ENCODE data around the gene STBD1.
"Not testable (repeated sequence)": the region's sequence is repeated elsewhere in the genome, so short reads cannot be mapped to it uniquely, and the experiment has no call there.

STBD1 gene

GRCh38 chr4:76305971-76306881 is at the start of gene STBD1:
STBD1 (plus strand) TSS chr4:76306733; CDS start chr4:76306770, 37 bp downstream.
- DNase-seq: peak; percentile 16

DNA sequence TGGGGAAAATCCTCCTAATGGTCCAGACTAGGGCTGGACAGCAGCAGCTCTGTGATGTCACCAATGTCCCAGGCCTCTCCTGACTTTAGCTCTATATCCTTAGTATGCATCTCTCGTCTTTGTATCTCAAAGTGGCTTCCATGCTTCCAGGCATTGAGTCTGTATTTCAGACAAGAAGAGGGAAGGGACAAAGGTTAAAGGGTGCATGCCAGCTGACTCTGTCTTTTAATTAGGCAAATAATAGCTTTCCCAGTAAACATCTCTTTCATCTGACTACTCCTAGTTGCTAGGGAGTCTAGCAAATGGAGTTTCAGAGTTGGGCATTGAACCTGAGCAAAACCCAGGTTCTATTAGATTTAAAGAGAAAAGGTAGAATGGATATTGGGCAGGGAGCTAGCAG is 49.6 kb upstream of the STBD1 start:
- DNase-seq: no peak

DNA sequence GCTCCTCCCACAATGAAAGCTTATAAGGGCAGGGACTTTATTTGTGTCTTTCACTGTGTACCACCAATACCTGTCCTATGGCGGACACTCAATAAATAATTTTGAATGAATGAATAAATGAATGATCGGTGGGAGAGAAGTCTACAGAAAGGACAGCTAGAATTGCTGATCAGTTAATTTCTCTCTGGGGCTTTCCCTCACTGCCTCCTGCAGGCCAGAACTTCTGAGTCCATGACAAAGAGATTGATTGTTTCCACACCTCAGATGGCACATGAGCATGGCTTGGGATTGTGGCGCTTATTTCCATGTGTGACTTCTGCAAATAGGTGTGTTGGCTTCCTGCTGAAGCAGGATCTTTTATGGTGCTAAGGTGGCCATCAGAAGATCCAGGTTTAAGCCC is 48.7 kb upstream of the STBD1 start:
- no peak for DNase-seq

GRCh38 chr4:76260571-76260970 is 46.0 kb upstream of the STBD1 start:
- DNase-seq: no peak

GRCh38 chr4:76265631-76266218 is 40.8 kb upstream of the STBD1 start:
- DNase-seq: no peak

GRCh38 chr4:76266627-76267026 is 39.9 kb upstream of the STBD1 start:
- no peak for DNase-seq

GRCh38 chr4:76267811-76268210 is 38.7 kb upstream of the STBD1 start:
- DNase-seq: no peak

DNA sequence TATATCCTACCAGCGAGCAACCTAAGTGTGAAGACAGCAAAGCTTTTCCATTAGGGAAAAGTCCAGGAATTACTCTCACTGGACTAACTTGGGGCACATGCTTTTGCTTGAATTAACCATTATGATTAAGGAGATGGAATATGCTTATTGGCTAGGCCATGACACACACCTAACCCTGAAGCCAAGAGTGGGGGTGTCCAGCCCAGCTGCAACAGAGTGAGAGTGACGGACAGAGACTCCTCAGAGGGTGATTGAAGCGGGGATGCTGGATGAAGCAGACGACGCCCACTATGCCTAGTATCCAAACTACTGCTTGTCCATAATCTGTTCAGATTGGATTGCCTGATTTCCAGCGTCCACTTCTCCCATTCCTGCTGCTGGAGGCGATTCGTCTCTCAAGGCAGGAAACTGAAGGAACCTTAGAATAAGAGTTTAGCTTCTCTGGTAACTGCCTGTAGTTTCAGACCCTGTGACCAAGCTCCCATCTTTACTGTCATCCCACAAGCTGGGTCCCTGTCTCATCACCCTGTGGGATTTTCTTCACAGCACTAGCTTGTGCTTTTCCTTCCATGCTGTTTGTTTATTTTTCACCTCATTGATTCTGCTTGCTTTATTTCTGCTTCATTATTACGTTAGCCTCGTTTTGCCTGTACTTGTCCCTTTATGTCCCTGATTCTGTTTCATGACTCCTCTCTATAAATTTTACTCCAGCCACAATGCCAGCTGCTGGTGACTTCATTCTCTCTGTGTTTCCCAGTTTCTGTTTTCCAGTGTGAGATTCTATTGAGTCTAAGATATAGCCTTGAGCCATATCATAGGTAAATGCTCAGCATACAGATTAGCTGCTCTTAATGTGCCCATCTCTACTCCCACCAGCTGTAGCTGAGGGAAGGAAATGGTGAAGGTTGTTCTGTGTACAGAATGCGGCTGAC is 36.0 kb upstream of the STBD1 start:
- DNase-seq: no peak

DNA sequence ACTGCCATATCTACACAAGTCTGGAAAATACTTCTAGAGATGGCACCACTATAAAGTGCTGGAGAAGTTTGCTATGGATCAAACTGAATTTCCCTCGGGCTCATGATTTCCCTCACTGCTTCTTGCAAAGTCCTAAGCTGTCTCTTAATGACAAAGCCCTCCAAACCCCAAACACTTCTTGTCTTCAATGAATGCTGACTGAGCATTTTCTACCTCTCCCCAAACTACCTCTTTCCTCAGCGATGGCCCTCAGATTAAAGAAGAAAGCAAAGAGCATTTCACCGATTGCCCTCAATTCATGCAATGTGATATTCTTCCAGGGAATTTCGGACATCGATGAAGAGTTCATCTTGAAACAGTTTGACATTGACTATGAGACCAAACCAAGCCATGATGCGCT is 35.3 kb upstream of the STBD1 start:
- no peak for DNase-seq

DNA sequence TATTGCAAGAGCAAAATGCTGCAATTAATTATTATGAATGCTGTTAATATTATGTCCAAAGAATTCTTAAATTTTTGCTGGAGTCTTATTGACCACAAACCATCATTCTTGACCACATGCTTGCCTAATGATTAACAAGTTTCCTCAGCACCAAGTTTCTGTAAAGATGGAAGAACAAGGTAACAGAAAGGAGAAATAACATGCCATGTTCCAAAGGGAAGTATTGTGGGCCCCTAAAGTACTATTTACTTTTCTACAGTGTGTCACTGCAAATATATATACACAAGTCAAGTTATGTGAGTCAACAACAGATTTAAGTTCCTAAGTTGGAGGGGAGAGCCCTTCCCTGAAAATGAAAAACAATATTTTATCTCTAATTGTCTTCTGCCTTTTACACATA is 34.5 kb upstream of the STBD1 start:
- DNase-seq: no peak

DNA sequence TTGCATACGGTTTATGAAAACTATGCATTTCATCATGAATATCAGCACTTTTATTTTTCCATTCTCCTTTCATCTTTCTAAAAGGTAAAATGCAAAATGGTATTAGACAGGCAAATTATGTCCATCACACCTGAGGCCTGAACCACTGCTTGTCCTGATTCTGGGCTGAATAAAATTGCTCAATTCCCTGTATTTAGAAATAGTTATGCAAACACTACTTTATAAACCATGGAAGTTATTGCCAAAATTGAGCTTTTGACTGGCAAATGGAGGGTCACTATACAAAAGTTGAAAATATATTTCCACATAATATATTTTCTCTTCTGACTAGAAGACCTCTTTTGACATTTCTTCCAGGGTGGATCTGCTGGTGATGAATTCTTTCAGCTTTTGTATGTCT is 34.0 kb upstream of the STBD1 start:
- DNase-seq: no peak

DNA sequence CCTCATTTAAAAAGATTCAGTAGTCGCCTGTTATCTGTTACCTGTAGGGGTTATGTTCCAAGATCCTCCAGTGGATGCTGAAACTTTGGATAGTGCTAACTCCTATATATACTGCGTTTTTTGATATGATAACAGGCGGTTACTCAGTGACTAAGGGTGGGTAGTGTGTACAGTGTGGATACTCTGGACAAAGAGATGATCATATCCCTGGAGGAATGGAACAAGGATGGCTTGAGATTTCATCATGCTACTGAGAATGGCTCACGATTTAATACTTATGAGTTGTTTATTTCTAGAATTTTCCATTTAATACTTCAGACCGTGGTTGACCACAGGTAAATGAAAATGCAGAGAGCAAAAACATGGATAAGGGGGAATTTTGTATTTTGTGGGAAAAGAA is 33.5 kb upstream of the STBD1 start:
- DNase-seq: no peak

DNA sequence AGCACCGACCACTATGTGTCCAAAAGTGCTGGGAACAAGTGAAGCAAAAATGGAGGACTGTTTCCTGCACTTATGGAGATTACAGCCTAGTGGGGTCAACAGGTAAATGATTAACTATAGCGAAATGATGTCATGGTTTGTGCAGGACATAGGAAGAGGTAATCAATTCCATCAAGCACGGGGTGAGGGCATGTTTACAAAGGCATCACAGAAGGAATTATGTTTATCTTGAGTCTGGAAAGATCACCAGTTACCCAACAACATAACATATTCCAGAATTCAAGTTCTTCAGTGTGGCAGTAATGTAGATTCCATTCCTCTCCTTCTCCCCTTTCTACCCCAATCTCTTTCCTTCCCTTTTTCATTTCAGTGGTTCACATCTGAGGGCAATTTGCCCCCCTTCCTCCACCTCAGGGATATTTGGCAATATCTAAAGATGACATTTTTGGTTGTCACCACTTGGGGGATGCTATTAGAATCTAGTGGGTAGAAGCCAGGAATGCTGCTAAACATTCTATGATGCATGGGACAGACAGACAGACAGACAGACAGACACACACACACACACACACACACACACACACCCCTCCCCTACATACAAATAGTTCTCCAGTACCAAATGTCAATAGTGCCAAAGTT is 30.9 kb upstream of the STBD1 start:
- no peak for DNase-seq

DNA sequence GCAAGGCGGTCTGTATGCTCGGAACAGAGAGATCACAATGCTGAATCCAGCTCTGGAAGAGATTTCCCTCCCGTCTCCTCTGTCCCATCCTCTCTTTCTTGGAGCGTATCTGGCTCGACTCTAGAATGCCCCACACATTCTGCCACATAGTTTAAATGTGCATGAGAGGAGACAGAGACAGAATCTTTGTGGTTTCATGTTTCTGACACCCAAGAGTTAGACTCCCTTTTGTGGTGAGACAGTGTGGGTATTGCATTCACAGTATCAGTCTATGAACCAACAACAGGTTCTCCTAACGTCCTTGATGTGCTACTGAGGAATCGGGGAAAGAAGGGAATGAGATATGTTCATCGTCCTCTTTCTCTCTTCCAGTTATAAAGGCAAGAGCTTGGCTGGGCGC is 29.7 kb upstream of the STBD1 start:
- no peak for DNase-seq

DNA sequence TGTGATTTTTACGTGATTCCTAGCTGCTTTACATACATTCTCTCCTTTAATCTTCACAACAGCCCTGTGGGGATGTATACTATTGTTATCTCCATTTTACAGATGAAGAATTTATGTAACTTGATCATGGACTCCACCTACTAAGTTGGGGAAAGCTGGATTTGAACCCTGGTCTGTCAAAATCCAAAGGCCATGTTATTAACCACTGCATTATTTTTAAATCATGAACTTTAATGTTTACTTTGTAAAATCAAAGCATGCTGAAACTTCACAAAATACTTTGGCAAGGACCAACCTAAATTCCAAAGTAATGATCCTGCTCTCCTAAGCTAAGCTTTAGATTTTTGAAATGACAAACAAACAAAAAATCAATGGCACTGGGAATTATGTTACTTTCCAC is 28.9 kb upstream of the STBD1 start:
- no peak for DNase-seq

- no peak for DNase-seq
Measured at GRCh38 chr4:76278583-76278982, 27.9 kb upstream of the STBD1 start.

DNA sequence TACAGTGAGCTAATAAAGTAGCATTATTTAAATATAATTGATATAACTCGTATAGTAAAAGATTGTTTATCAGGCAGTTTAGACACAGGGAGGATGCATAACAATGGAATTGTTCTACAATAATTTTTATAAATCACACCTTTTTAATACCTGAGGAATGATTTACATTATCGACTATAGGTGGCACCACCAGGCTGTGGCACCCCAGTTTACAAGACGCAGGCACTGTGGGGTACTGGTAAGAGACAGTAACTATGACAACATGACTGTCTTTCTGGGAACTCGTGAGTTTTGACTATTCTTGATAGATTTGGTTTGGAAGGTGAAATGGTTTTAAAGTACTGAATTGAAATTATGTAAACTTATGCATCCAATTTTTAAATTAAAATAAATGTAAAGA is 27.1 kb upstream of the STBD1 start:
- DNase-seq: no peak

GRCh38 chr4:76280488-76281441 is 25.8 kb upstream of the STBD1 start:
- no peak for DNase-seq

GRCh38 chr4:76281594-76281993 is 24.9 kb upstream of the STBD1 start:
- not testable (repeated sequence) for DNase-seq

GRCh38 chr4:76282941-76283689 is 23.4 kb upstream of the STBD1 start:
- no peak for DNase-seq

- DNase-seq: no peak
Measured at GRCh38 chr4:76283900-76284299, 22.6 kb upstream of the STBD1 start.

All from amniotic stem cell (primary cell).